IPS-NIHi7 (cell line): ENCODE data around the gene LEF1.
A peak's percentile ranks its signal among the peaks of the same experiment; 100 is the strongest.

Source experiments
- DNase-seq: peaks from one replicate; pipeline ENCODE4 v3.0.0; 2012; ENCODE audit warnings: mixed read lengths; ENCODE audit errors: extremely low spot score

LEF1 gene

GRCh38 chr4:108149588-108150380 is 18.9 kb downstream of the LEF1 start:
- DNase-seq = no peak

GRCh38 chr4:108148316-108148715 is 20.4 kb downstream of the LEF1 start:
- DNase-seq = no peak

GRCh38 chr4:108146819-108147218 is 21.9 kb downstream of the LEF1 start:
- DNase-seq = no peak

GRCh38 chr4:108146336-108146735 is 22.4 kb downstream of the LEF1 start:
- DNase-seq = no peak

- DNase-seq = no peak
Observed at GRCh38 chr4:108144451-108144850, 24.3 kb downstream of the LEF1 start.

- no peak for DNase-seq
Observed at GRCh38 chr4:108143515-108143914, 25.2 kb downstream of the LEF1 start.

- no peak for DNase-seq
Observed at GRCh38 chr4:108142870-108143269, 25.9 kb downstream of the LEF1 start.

GRCh38 chr4:108141213-108141950 is 27.4 kb downstream of the LEF1 start:
- DNase-seq = no peak

- DNase-seq = no peak
Observed at GRCh38 chr4:108140328-108140727, 28.4 kb downstream of the LEF1 start.

- no peak for DNase-seq
Observed at GRCh38 chr4:108139089-108139488, 29.6 kb downstream of the LEF1 start.

GRCh38 chr4:108135549-108136209 is 33.1 kb downstream of the LEF1 start:
- peak; percentile 79 for DNase-seq

- no peak for DNase-seq
Observed at GRCh38 chr4:108130955-108131354, 37.8 kb downstream of the LEF1 start.

GRCh38 chr4:108129196-108129595 is 39.5 kb downstream of the LEF1 start:
- no peak for DNase-seq

- no peak for DNase-seq
Observed at GRCh38 chr4:108126806-108127205, 41.9 kb downstream of the LEF1 start.

- DNase-seq = no peak
Observed at GRCh38 chr4:108120789-108121188, 47.9 kb downstream of the LEF1 start.

GRCh38 chr4:108119199-108119800 is 49.4 kb downstream of the LEF1 start:
- no peak for DNase-seq

- no peak for DNase-seq
Observed at GRCh38 chr4:108118505-108118904, 50.2 kb downstream of the LEF1 start.

GRCh38 chr4:108117418-108118182 is 51.1 kb downstream of the LEF1 start:
- peak; percentile 76 for DNase-seq

GRCh38 chr4:108116423-108117168 is 52.1 kb downstream of the LEF1 start:
- DNase-seq = no peak

- DNase-seq = no peak
Observed at GRCh38 chr4:108115168-108115526, 53.6 kb downstream of the LEF1 start.

- DNase-seq = no peak
Observed at GRCh38 chr4:108114503-108114902, 54.2 kb downstream of the LEF1 start.
